Stimulated activated CD8-positive, alpha-beta memory T cell treated with anti-CD3 and anti-CD28 coated beads, Interleukin-4, amount 100 ng/mL, for 24 hours (primary cell): ENCODE results near the gene P2RY13.

Experiments used
- DNase-seq: peaks from one replicate; pipeline ENCODE4 v3.0.0-alpha.2; 2020; ENCODE audit warnings: low read depth

The P2RY13 gene

GRCh38 chr3:151329363-151329762 lies at the start of gene P2RY13:
TSS of gene P2RY13 (minus strand) at chr3:151329549. CDS start at chr3:151329528, 21 bp downstream.
- DNase-seq, result no peak

- DNase-seq, result no peak
These were observed 48.5 kb upstream of the P2RY13 start for GRCh38 chr3:151377768-151378385.

GRCh38 chr3:151372063-151372820 lies 42.9 kb upstream of the P2RY13 start:
- DNase-seq, result no peak

- no peak for DNase-seq
These were observed 42.2 kb upstream of the P2RY13 start for GRCh38 chr3:151371526-151371925.

- no peak for DNase-seq
These were observed 38.1 kb upstream of the P2RY13 start for GRCh38 chr3:151367448-151367847.

GRCh38 chr3:151366993-151367392 lies 37.6 kb upstream of the P2RY13 start:
- DNase-seq, result no peak

GRCh38 chr3:151362751-151363174 lies 33.4 kb upstream of the P2RY13 start:
- DNase-seq, result no peak

GRCh38 chr3:151357463-151357850 lies 28.1 kb upstream of the P2RY13 start:
- no peak for DNase-seq

GRCh38 chr3:151356794-151357462 lies 27.6 kb upstream of the P2RY13 start:
- DNase-seq, result no peak

- no peak for DNase-seq
These were observed 22.3 kb upstream of the P2RY13 start for GRCh38 chr3:151351648-151352047.

- DNase-seq, result no peak
These were observed 21.9 kb upstream of the P2RY13 start for GRCh38 chr3:151351219-151351618.

- no peak for DNase-seq
These were observed 21.3 kb upstream of the P2RY13 start for GRCh38 chr3:151350656-151351055.

- no peak for DNase-seq
These were observed 18.1 kb upstream of the P2RY13 start for GRCh38 chr3:151347432-151347831.

- DNase-seq, result no peak
These were observed 16.9 kb upstream of the P2RY13 start for GRCh38 chr3:151346292-151346691.

- DNase-seq, result no peak
These were observed 16.5 kb upstream of the P2RY13 start for GRCh38 chr3:151345859-151346258.

GRCh38 chr3:151331696-151332095 lies 2.3 kb upstream of the P2RY13 start:
- DNase-seq, result no peak

- DNase-seq, result no peak
These were observed 1.6 kb upstream of the P2RY13 start for GRCh38 chr3:151330899-151331298.

- no peak for DNase-seq
These were observed 1.0 kb upstream of the P2RY13 start for GRCh38 chr3:151330379-151330778.

- no peak for DNase-seq
These were observed 902 bp downstream of the P2RY13 start for GRCh38 chr3:151328298-151328995.

- DNase-seq, result no peak
These were observed 1.7 kb downstream of the P2RY13 start for GRCh38 chr3:151327571-151328198.

GRCh38 chr3:151322511-151322910 lies 6.8 kb downstream of the P2RY13 start:
- no peak for DNase-seq

- DNase-seq, result no peak
These were observed 7.8 kb downstream of the P2RY13 start for GRCh38 chr3:151321526-151321925.
